Smooth muscle cell (in vitro differentiated cells): ENCODE data around the gene APOL1. TPM values are rescaled to one million over a fixed set of nuclear protein-coding genes. Genes with fewer than 3 reads are reported as not detected.
"Not testable (repeated sequence)": the region's sequence is repeated elsewhere in the genome, so short reads cannot be mapped to it uniquely, and the experiment has no call there.

ENCODE experiments used
- DNase-seq: peaks from one replicate; lab custom pipeline; 2025; ENCODE audit not compliant: unreplicated experiment; lab: John Stamatoyannopoulos, UW
- H2AFZ ChIP-seq: fragments of 200-600 bp; sonication (generic); 2 replicates; pipeline ENCODE4 v1.6.0; 2016; ENCODE audit warnings: antibody characterized with exemption, low read depth, mild to moderate bottlenecking
- H3F3A ChIP-seq: fragments of 200-600 bp; sonication (generic); 2 replicates; pipeline ENCODE4 v1.6.0; 2017; ENCODE audit warnings: antibody characterized with exemption, low read depth
- H3K27ac ChIP-seq: fragments of 200-600 bp; sonication (generic); 2 replicates; pipeline ENCODE4 v1.5.1; 2016; ENCODE audit warnings: low read depth, mild to moderate bottlenecking
- H3K27me3 ChIP-seq: fragments of 200-600 bp; sonication (generic); 2 replicates; pipeline ENCODE4 v1.6.1; 2016; ENCODE audit warnings: low read depth, mild to moderate bottlenecking
- H3K36me3 ChIP-seq: fragments of 200-600 bp; sonication (generic); 2 replicates; pipeline ENCODE4 v1.5.1; 2016; ENCODE audit warnings: low read depth
- H3K4me1 ChIP-seq: fragments of 200-600 bp; sonication (generic); 2 replicates; pipeline ENCODE4 v1.5.1; 2016; ENCODE audit warnings: low read depth
- H3K4me2 ChIP-seq: fragments of 200-600 bp; sonication (generic); 2 replicates; pipeline ENCODE4 v1.6.0; 2016; ENCODE audit warnings: mild to moderate bottlenecking
- H3K4me3 ChIP-seq: fragments of 200-600 bp; sonication (generic); 2 replicates; pipeline ENCODE4 v1.5.1; 2016; ENCODE audit warnings: mild to moderate bottlenecking
- H3K79me2 ChIP-seq: fragments of 200-600 bp; sonication (generic); 2 replicates; pipeline ENCODE4 v1.6.0; 2016; ENCODE audit warnings: low read depth, mild to moderate bottlenecking
- H3K9ac ChIP-seq: fragments of 200-600 bp; sonication (generic); 2 replicates; pipeline ENCODE4 v1.6.0; 2016; ENCODE audit warnings: low read depth
- H3K9me3 ChIP-seq: fragments of 200-600 bp; sonication (generic); replicated peaks from 2 replicates; pipeline ENCODE4 v1.5.1; 2016; ENCODE audit warnings: low read depth
- H4K20me1 ChIP-seq: fragments of 200-600 bp; sonication (generic); 2 replicates; pipeline ENCODE4 v1.6.0; 2016; ENCODE audit warnings: low read depth
- WGBS: methylation state at CpG from one replicate; pipeline ENCODE4 v1.1.7; 2016; ENCODE audit warnings: low lambda C conversion rate; 5-methylcytosine and 5-hydroxymethylcytosine counted together
- polyA plus RNA-seq: library from polyadenylated mRNA; unstranded; fragments of >200 nt; fragmentation: Nextera tagmentation; extraction: Ambion mirVana; gene quantifications from 2 replicates; pipeline ENCODE4 v1.2.1, GENCODE V29; 2016
- total RNA-seq: library from RNA; depleted of rRNA; stranded (reverse); fragments of >200 nt; gene quantifications from 2 replicates; pipeline ENCODE4 v1.2.3, GENCODE V29; 2014
- TF ChIP-seq, protein P1 (sequence below): fragments of 200-600 bp; sonication (generic); IDR thresholded peaks from 2 replicates; pipeline ENCODE4 v1.5.1; 2017; ENCODE audit warnings: borderline replicate concordance, mild to moderate bottlenecking, antibody characterized with exemption; ENCODE audit not compliant: insufficient read depth, poor library complexity, severe bottlenecking

Gene APOL1
- total and polyA plus RNA-seq, 2 experiments from 2014 or later: 0.62 TPM; not detected in 1

DNA sequence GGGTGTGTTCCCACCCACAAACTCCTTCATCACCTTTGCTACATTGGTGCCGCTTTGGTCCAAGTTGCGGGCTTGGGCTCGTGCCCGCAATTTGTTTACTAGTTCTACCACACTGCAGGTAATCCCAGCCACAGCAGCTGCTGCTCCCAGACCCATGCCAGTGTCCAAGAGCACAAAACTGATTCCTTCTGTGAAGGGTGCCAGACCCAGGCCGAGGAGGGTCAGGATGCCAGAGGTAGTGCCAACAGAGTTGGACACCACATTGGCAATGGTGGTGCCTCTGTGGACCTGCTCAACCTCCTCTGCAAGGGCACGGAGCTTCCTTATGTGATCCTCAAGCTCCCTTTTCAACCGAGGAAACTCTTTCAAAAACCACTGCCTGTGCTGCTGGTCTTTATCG, 25.1 kb upstream of the APOL1 start:
- H3K4me2 ChIP-seq: no peak overlapping the region
- 91% methylated on average over 8 of the region's 8 CpGs for WGBS
- no peak overlapping the region for H2AFZ ChIP-seq
- H4K20me1 ChIP-seq: no peaks in the 10 kb centered on the region
- H3K27ac ChIP-seq: no peak overlapping the region
- no peak for DNase-seq
- no peaks in the 10 kb centered on the region for H3F3A ChIP-seq
- H3K9me3 ChIP-seq: no peaks in the 10 kb centered on the region
- no peaks in the 10 kb centered on the region for H3K36me3 ChIP-seq
- no peaks in the 10 kb centered on the region for H3K4me1 ChIP-seq
- TF ChIP-seq, protein P1, sequence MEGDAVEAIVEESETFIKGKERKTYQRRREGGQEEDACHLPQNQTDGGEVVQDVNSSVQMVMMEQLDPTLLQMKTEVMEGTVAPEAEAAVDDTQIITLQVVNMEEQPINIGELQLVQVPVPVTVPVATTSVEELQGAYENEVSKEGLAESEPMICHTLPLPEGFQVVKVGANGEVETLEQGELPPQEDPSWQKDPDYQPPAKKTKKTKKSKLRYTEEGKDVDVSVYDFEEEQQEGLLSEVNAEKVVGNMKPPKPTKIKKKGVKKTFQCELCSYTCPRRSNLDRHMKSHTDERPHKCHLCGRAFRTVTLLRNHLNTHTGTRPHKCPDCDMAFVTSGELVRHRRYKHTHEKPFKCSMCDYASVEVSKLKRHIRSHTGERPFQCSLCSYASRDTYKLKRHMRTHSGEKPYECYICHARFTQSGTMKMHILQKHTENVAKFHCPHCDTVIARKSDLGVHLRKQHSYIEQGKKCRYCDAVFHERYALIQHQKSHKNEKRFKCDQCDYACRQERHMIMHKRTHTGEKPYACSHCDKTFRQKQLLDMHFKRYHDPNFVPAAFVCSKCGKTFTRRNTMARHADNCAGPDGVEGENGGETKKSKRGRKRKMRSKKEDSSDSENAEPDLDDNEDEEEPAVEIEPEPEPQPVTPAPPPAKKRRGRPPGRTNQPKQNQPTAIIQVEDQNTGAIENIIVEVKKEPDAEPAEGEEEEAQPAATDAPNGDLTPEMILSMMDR: no peak
- H3K9ac ChIP-seq: no peak overlapping the region
- H3K4me3 ChIP-seq: no peak overlapping the region
- H3K27me3 ChIP-seq: no peaks in the 10 kb centered on the region
- H3K79me2 ChIP-seq: no peaks in the 10 kb centered on the region

GRCh38 chr22:36228369-36228768, 24.6 kb upstream of the APOL1 start:
- H3K27me3 ChIP-seq, H3F3A ChIP-seq, H3K9ac ChIP-seq, H3K36me3 ChIP-seq, H3K4me2 ChIP-seq, H3K79me2 ChIP-seq, H3K27ac ChIP-seq, H3K4me1 ChIP-seq, DNase-seq, H3K9me3 ChIP-seq, H3K4me3 ChIP-seq, H4K20me1 ChIP-seq, H2AFZ ChIP-seq: not testable (repeated sequence)
- 97% methylated on average over 1 of the region's 1 CpG for WGBS

DNA sequence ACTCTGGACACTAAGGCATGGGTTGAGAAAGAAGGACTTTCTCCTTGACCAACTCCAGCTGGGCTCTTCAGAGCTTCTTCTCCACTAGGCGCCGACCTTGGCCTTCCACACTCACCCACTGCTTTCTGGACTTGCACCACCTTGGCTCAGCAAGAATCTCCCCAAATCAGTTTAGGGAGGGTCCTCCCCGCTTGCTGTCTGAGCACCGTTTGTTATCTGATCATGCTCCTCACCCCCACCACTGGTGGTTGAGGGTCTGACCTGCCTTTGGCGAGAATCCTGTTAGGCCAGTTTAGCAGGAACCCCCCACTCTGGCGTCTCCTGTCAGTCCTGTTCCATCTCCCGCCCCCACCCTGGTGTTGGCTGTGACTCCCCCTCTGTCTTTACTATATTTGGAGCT, 24.0 kb upstream of the APOL1 start:
- no peaks in the 10 kb centered on the region for H4K20me1 ChIP-seq
- no peaks in the 10 kb centered on the region for H3K79me2 ChIP-seq
- no peaks in the 10 kb centered on the region for H3K9me3 ChIP-seq
- H3K4me3 ChIP-seq: no peak overlapping the region
- no peaks in the 10 kb centered on the region for H3F3A ChIP-seq
- no peak overlapping the region for H2AFZ ChIP-seq
- H3K36me3 ChIP-seq: no peaks in the 10 kb centered on the region
- TF ChIP-seq, protein P1: no peak
- H3K4me1 ChIP-seq: no peaks in the 10 kb centered on the region
- H3K4me2 ChIP-seq: no peak overlapping the region
- no peak overlapping the region for H3K9ac ChIP-seq
- H3K27ac ChIP-seq: no peak overlapping the region
- 69% methylated on average over 7 of the region's 7 CpGs for WGBS
- H3K27me3 ChIP-seq: no peaks in the 10 kb centered on the region
- no peak for DNase-seq

DNA sequence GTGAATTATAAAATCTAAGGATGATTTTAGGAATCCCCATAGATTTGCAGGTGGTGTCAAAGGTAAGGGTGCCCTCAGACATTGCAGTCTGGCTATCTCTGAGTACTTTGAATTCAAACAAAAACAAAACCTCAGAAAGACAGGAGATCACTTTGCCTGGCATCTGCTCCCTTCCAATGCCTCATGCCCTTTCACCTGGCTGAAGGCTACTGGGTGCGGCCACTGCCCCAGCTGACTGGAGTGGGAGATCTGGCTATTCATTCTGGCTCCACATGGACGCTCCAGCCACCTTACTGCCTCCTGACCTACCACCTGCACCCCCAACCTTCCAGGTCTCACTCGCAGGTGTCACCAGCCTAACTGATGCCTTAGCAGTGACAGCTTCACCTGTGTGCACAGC, 23.3 kb upstream of the APOL1 start:
- not testable (repeated sequence) for H3K4me2 ChIP-seq, H3K4me1 ChIP-seq, H4K20me1 ChIP-seq, H3K9ac ChIP-seq, H3K9me3 ChIP-seq, H3F3A ChIP-seq, H3K79me2 ChIP-seq, DNase-seq, H3K36me3 ChIP-seq, H2AFZ ChIP-seq, H3K27ac ChIP-seq, H3K27me3 ChIP-seq, H3K4me3 ChIP-seq
- WGBS: 79% methylated on average over 3 of the region's 3 CpGs

GRCh38 chr22:36231051-36231450, 21.9 kb upstream of the APOL1 start:
- not testable (repeated sequence) for H3K4me3 ChIP-seq, H3K27ac ChIP-seq, DNase-seq, H3K79me2 ChIP-seq, H3K9ac ChIP-seq, H3F3A ChIP-seq, H3K36me3 ChIP-seq, H3K4me2 ChIP-seq, H4K20me1 ChIP-seq, H3K27me3 ChIP-seq, H2AFZ ChIP-seq, H3K9me3 ChIP-seq, H3K4me1 ChIP-seq
- 79% methylated on average over 5 of the region's 5 CpGs for WGBS
